ENCODE data around the gene RND1.
"Not testable (repeated sequence)": the region's sequence is repeated elsewhere in the genome, so short reads cannot be mapped to it uniquely, and the experiment has no call there.

Gene RND1

DNA sequence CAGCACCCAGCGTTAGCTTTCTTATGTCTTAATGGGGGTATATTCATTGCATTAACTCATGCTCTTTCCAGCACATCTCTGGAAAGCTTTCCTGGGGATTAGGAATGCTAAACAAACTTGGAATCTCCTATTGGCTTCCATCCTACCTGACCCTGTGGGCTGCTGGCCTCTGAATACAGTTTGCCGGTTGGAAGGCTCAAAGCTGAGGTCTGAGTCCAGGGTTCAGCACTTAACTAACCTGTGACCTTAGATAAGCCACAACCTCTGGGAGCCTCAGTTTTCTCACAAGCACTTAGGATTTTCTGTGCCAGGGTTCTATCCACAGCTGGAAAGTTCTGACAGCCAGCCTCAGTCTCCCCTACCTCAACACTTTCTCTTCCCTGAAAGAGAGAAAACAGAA, 12.9 kb upstream of the RND1 start:
- ATAC-seq, result no peak
- TF ChIP-seq TCF4 (CRISPR knock-in tag; IDR thresholded peaks at IDR 0.05; ENCODE audit: borderline replicate concordance), result no peak
- no peak for TF ChIP-seq ARNTL (CRISPR knock-in tag; IDR thresholded peaks at IDR 0.05; ENCODE audit: borderline replicate concordance, low read depth)
- no peak for TF ChIP-seq OSR1 (CRISPR knock-in tag; IDR thresholded peaks at IDR 0.05)
- TF ChIP-seq, protein P1, sequence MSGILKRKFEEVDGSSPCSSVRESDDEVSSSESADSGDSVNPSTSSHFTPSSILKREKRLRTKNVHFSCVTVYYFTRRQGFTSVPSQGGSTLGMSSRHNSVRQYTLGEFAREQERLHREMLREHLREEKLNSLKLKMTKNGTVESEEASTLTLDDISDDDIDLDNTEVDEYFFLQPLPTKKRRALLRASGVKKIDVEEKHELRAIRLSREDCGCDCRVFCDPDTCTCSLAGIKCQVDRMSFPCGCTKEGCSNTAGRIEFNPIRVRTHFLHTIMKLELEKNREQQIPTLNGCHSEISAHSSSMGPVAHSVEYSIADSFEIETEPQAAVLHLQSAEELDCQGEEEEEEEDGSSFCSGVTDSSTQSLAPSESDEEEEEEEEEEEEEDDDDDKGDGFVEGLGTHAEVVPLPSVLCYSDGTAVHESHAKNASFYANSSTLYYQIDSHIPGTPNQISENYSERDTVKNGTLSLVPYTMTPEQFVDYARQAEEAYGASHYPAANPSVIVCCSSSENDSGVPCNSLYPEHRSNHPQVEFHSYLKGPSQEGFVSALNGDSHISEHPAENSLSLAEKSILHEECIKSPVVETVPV (CRISPR knock-in tag; IDR thresholded peaks at IDR 0.05), result no peak
- no peak for TF ChIP-seq TOX (CRISPR knock-in tag; IDR thresholded peaks at IDR 0.05; ENCODE audit: borderline replicate concordance)
- TF ChIP-seq, protein P2, sequence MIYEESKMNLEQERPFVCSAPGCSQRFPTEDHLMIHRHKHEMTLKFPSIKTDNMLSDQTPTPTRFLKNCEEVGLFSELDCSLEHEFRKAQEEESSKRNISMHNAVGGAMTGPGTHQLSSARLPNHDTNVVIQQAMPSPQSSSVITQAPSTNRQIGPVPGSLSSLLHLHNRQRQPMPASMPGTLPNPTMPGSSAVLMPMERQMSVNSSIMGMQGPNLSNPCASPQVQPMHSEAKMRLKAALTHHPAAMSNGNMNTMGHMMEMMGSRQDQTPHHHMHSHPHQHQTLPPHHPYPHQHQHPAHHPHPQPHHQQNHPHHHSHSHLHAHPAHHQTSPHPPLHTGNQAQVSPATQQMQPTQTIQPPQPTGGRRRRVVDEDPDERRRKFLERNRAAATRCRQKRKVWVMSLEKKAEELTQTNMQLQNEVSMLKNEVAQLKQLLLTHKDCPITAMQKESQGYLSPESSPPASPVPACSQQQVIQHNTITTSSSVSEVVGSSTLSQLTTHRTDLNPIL (CRISPR knock-in tag; IDR thresholded peaks at IDR 0.05; ENCODE audit: low read depth), result no peak
- TF ChIP-seq ZC3H10 (CRISPR knock-in tag; IDR thresholded peaks at IDR 0.05), result no peak
- no peak for TF ChIP-seq ZNF70 (CRISPR knock-in tag; IDR thresholded peaks at IDR 0.05)
- no peak for TF ChIP-seq RARB (CRISPR knock-in tag; IDR thresholded peaks at IDR 0.05)
- no peak for TF ChIP-seq ISL1 (CRISPR knock-in tag; IDR thresholded peaks at IDR 0.05)
- TF ChIP-seq GLIS3 (CRISPR knock-in tag; IDR thresholded peaks at IDR 0.05), result no peak
- TF ChIP-seq SNAI2 (CRISPR knock-in tag; IDR thresholded peaks at IDR 0.05), result no peak

DNA sequence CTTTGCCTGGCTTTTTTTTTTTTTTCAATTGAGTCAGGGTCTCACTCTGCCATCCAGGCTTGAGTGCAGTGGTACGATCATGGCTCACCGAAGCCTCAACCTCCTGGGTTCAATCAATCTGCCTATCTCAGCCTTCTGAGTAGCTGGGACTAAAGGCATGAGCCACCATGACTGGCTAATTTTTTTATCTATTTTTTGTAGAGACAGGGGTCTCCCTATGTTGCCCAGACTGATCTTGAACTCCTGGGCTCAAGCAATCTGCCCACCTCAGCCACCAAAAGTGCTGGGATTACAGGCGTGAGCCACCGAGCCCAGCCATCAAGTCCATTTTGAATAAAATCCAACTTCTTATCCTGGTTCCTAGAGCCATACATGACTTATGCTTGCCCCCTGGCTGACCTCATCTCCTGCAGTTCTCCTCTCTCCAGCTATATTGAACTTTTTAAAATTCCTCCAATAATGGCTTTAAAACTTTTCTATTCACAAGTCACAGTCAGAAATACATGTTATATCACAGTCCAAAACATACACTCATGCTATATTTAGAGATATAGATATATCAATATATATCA, 10.4 kb upstream of the RND1 start:
- ATAC-seq, result no peak
- no peak for TF ChIP-seq GLIS3 (CRISPR knock-in tag; IDR thresholded peaks at IDR 0.05)
- TF ChIP-seq SNAI2 (CRISPR knock-in tag; IDR thresholded peaks at IDR 0.05), result no peak
- TF ChIP-seq BACH2 (CRISPR knock-in tag; IDR thresholded peaks at IDR 0.05; ENCODE audit: borderline replicate concordance), result no peak
- TF ChIP-seq ISL1 (CRISPR knock-in tag; IDR thresholded peaks at IDR 0.05), result no peak
- TF ChIP-seq, protein P2 (CRISPR knock-in tag; IDR thresholded peaks at IDR 0.05; ENCODE audit: low read depth), result no peak
- TF ChIP-seq ESRRG (CRISPR knock-in tag; IDR thresholded peaks at IDR 0.05), result no peak
- TF ChIP-seq, protein P3, sequence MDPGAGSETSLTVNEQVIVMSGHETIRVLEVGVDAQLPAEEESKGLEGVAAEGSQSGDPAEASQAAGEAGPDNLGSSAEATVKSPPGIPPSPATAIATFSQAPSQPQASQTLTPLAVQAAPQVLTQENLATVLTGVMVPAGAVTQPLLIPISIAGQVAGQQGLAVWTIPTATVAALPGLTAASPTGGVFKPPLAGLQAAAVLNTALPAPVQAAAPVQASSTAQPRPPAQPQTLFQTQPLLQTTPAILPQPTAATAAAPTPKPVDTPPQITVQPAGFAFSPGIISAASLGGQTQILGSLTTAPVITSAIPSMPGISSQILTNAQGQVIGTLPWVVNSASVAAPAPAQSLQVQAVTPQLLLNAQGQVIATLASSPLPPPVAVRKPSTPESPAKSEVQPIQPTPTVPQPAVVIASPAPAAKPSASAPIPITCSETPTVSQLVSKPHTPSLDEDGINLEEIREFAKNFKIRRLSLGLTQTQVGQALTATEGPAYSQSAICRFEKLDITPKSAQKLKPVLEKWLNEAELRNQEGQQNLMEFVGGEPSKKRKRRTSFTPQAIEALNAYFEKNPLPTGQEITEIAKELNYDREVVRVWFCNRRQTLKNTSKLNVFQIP (CRISPR knock-in tag; IDR thresholded peaks at IDR 0.05; ENCODE audit: borderline replicate concordance, low read depth), result no peak
- TF ChIP-seq ZFP3 (CRISPR knock-in tag; IDR thresholded peaks at IDR 0.05), result no peak

DNA sequence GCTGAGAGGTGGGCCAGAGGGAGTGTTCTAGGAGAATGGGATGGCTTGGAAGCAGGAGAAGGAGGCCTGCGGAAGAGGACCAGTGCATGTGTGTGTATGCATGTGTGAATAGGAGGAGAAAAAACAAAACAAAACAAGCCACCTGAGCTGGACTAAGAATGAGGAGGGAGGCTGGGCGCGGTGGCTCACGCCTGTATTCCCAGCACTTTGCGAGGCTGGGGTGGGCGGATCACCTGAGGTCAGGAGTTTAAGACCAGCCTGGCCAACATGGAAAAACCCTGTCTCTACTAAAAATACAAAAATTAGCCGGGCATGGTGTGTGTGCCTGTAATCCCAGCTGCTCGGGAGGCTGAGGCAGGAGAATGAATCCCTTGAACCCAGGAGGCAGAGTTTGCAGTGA, 7.9 kb upstream of the RND1 start:
- ATAC-seq, result not testable (repeated sequence)

DNA sequence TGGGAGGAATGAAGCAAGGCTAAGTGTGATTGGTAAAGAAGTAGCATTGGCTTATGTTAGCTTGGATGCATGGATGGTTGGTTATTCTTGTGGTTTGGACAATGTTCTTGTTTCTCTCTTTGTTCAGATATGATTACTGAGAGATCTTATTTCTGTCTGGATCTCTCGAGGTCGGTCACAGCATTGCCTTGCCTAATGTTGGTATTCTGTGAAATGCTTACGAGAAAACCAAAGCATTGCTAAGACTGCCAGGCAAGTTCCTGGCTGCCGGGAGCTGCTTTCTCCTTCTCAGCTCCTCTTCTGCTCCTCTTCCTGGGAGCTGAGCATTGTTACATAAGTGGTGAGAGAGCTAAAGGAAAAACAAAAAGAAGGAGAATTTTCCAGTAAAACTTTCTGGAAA, 7.4 kb upstream of the RND1 start:
- TF ChIP-seq CSDC2 (CRISPR knock-in tag; IDR thresholded peaks at IDR 0.05), result no peak
- TF ChIP-seq, protein P4, sequence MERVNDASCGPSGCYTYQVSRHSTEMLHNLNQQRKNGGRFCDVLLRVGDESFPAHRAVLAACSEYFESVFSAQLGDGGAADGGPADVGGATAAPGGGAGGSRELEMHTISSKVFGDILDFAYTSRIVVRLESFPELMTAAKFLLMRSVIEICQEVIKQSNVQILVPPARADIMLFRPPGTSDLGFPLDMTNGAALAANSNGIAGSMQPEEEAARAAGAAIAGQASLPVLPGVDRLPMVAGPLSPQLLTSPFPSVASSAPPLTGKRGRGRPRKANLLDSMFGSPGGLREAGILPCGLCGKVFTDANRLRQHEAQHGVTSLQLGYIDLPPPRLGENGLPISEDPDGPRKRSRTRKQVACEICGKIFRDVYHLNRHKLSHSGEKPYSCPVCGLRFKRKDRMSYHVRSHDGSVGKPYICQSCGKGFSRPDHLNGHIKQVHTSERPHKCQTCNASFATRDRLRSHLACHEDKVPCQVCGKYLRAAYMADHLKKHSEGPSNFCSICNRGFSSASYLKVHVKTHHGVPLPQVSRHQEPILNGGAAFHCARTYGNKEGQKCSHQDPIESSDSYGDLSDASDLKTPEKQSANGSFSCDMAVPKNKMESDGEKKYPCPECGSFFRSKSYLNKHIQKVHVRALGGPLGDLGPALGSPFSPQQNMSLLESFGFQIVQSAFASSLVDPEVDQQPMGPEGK (CRISPR knock-in tag; IDR thresholded peaks at IDR 0.05; ENCODE audit: borderline replicate concordance), result no peak
- TF ChIP-seq ESRRG (CRISPR knock-in tag; IDR thresholded peaks at IDR 0.05), result no peak
- no peak for ATAC-seq

DNA sequence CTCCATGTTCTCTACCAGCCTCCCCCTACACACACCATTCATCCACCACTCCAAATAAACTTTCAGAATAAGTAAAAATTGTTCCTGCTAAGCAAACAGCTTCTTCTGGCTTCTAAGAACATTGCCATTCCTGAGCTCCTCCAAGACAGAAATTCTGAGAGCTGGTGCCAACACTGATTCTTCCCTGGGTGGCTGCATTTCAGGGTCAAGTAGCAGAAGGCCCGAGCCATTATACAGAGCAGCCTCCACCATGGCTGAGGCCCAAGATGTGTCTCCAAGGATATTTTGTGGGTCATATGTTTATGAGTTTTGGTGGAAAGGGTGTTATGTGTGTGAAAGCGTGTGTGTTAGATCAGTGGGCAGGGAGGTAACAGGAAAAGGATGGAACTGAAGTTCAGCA, 3.5 kb upstream of the RND1 start:
- no peak for ATAC-seq

More for the DNA sequence above, 3.5 kb upstream of the RND1 start:
- TF ChIP-seq ZNF8 (CRISPR knock-in tag; IDR thresholded peaks at IDR 0.05) (no peak), TOX (CRISPR knock-in tag; IDR thresholded peaks at IDR 0.05; ENCODE audit: borderline replicate concordance) (no peak), ZFP3 (CRISPR knock-in tag; IDR thresholded peaks at IDR 0.05) (no peak), CSDC2 (CRISPR knock-in tag; IDR thresholded peaks at IDR 0.05) (no peak)
- TF ChIP-seq, protein P1 (CRISPR knock-in tag; IDR thresholded peaks at IDR 0.05), result no peak
- TF ChIP-seq, protein P3 (CRISPR knock-in tag; IDR thresholded peaks at IDR 0.05; ENCODE audit: borderline replicate concordance, low read depth), result no peak
- TF ChIP-seq, protein P5, sequence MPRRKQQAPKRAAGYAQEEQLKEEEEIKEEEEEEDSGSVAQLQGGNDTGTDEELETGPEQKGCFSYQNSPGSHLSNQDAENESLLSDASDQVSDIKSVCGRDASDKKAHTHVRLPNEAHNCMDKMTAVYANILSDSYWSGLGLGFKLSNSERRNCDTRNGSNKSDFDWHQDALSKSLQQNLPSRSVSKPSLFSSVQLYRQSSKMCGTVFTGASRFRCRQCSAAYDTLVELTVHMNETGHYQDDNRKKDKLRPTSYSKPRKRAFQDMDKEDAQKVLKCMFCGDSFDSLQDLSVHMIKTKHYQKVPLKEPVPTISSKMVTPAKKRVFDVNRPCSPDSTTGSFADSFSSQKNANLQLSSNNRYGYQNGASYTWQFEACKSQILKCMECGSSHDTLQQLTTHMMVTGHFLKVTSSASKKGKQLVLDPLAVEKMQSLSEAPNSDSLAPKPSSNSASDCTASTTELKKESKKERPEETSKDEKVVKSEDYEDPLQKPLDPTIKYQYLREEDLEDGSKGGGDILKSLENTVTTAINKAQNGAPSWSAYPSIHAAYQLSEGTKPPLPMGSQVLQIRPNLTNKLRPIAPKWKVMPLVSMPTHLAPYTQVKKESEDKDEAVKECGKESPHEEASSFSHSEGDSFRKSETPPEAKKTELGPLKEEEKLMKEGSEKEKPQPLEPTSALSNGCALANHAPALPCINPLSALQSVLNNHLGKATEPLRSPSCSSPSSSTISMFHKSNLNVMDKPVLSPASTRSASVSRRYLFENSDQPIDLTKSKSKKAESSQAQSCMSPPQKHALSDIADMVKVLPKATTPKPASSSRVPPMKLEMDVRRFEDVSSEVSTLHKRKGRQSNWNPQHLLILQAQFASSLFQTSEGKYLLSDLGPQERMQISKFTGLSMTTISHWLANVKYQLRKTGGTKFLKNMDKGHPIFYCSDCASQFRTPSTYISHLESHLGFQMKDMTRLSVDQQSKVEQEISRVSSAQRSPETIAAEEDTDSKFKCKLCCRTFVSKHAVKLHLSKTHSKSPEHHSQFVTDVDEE (CRISPR knock-in tag; IDR thresholded peaks at IDR 0.05), result no peak

Data from SK-N-SH treated with all-trans-retinoic acid at 6 μM for 48 hours (cell line).